Measurements from ENCODE around the gene LHX1. TPM values are rescaled to one million over a fixed set of nuclear protein-coding genes. Genes with fewer than 3 reads are reported as not detected.

Gene LHX1
- total RNA-seq, 4 donors from 2014 or later: not detected

GRCh38 chr17:36938566-36939051 lies 1.3 kb downstream of the LHX1 start:
- no peak overlapping the region for H3K4me3 ChIP-seq
- TF ChIP-seq POLR2A (IDR thresholded peaks at IDR 0.05) (no peak), CTCF (IDR thresholded peaks at IDR 0.05) (no peak), EP300 (IDR thresholded peaks at IDR 0.05) (no peak), POLR2AphosphoS5 (IDR thresholded peaks at IDR 0.05) (no peak)
- 0 to 5% methylated on average over 1 to 4 of the region's 25 CpGs for WGBS, 2 donors (ENCODE audit: low coverage in 1 of 2)
- peaks cover 100% of the 10 kb centered on the region for H3K27me3 ChIP-seq
- H3K27ac ChIP-seq: no peak overlapping the region
- H3K4me1 ChIP-seq: peaks cover 0 to 90% (median 59%) of the 10 kb centered on the region in 3 donors
- no peak for ATAC-seq
- H3K9me3 ChIP-seq: no peaks in the 10 kb centered on the region
- no peaks in the 10 kb centered on the region for H3K36me3 ChIP-seq

- H3K4me1 ChIP-seq: peaks cover 0 to 83% (median 52%) of the 10 kb centered on the region in 3 donors
- H3K9me3 ChIP-seq: no peaks in the 10 kb centered on the region
- H3K36me3 ChIP-seq: no peaks in the 10 kb centered on the region
- 13 to 20% methylated on average over 1 to 9 of the region's 43 CpGs for WGBS, 2 donors (ENCODE audit: low coverage in 1 of 2)
- H3K27me3 ChIP-seq: peaks cover 100% of the 10 kb centered on the region
- no peak overlapping the region for H3K27ac ChIP-seq
- no peak for ATAC-seq
- no peak for TF ChIP-seq EP300 (IDR thresholded peaks at IDR 0.05)
- TF ChIP-seq CTCF (IDR thresholded peaks at IDR 0.05): no peak
- no peak for TF ChIP-seq POLR2A (IDR thresholded peaks at IDR 0.05)
- TF ChIP-seq POLR2AphosphoS5 (IDR thresholded peaks at IDR 0.05): no peak
- H3K4me3 ChIP-seq: no peak overlapping the region
Measured at GRCh38 chr17:36939052-36939801, 2.0 kb downstream of the LHX1 start.

- Histone ChIP-seq H3K4me3 (no peak overlapping the region), H3K27me3 (peaks cover 100% of the 10 kb centered on the region), H3K4me1 (peaks cover 0 to 77% (median 46%) of the 10 kb centered on the region in 3 donors), H3K36me3 (no peaks in the 10 kb centered on the region), H3K27ac (no peak overlapping the region), H3K9me3 (no peaks in the 10 kb centered on the region)
- no peak for TF ChIP-seq POLR2AphosphoS5 (IDR thresholded peaks at IDR 0.05)
- no peak for TF ChIP-seq EP300 (IDR thresholded peaks at IDR 0.05)
- no peak for TF ChIP-seq CTCF (IDR thresholded peaks at IDR 0.05)
- no peak for TF ChIP-seq POLR2A (IDR thresholded peaks at IDR 0.05)
- 8 to 11% methylated on average over 17 to 20 of the region's 26 CpGs for WGBS, 2 donors (ENCODE audit: low coverage in 1 of 2)
- ATAC-seq: no peak
Measured at GRCh38 chr17:36939802-36940312, 2.6 kb downstream of the LHX1 start.

GRCh38 chr17:36940313-36941264 lies 3.3 kb downstream of the LHX1 start:
- peaks cover 0 to 70% (median 39%) of the 10 kb centered on the region in 3 donors for H3K4me1 ChIP-seq
- no peak for ATAC-seq
- 10% methylated on average over 8 of the region's 52 CpGs; no CpG with 5 or more reads in 1 of the 2 donors for WGBS, 2 donors (ENCODE audit: low coverage in 1 of 2)
- no peaks in the 10 kb centered on the region for H3K9me3 ChIP-seq
- no peak overlapping the region for H3K4me3 ChIP-seq
- no peaks in the 10 kb centered on the region for H3K36me3 ChIP-seq
- peaks cover 100% of the 10 kb centered on the region for H3K27me3 ChIP-seq
- no peak overlapping the region for H3K27ac ChIP-seq
- no peak for TF ChIP-seq POLR2A (IDR thresholded peaks at IDR 0.05)
